ENCODE results near the gene SLX4IP.

SLX4IP gene

DNA sequence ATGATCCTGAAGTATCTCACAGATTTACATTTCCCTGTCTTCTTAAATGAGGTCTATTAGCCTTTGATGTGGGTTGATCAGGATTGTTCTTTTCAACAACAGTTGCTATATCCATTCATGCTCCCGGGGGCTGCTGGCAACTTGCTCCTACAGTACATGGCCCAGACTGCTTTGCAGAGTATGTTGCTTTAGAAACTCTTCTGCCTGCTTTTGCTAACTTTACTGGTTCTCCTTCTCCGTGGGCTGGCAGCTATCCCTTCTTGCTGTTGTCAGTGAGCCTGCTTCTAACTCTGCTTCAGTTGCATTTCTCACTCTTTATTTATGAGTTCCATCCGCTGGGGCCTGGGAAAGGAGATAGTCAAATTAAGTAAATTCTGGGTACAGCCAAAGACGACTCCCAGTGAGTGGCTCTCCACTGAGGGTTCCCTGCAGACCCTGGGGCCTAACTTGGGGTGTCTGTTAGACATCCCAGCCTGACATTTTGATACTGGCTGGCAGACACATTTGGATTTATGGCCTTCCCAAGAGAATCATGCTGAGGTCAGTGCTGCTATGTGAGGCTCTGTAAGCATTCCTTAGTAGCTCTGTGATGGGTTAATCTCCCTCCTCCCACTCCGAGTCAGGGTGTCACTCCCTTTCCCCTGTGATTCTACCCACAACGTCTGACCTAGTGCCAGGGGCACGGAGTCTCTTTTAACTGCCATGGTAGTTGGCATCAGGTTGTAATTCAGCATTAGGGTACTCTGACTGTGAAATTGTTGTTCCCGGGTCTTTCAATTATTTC, 73.6 kb downstream of the SLX4IP start:
- peak; percentile 65 for DNase-seq (ENCODE audit: low read depth)
- H3K4me3 ChIP-seq (replicated peaks; ENCODE audit: low read depth, low read length) = no peak overlapping the region
- TF ChIP-seq, protein P1, sequence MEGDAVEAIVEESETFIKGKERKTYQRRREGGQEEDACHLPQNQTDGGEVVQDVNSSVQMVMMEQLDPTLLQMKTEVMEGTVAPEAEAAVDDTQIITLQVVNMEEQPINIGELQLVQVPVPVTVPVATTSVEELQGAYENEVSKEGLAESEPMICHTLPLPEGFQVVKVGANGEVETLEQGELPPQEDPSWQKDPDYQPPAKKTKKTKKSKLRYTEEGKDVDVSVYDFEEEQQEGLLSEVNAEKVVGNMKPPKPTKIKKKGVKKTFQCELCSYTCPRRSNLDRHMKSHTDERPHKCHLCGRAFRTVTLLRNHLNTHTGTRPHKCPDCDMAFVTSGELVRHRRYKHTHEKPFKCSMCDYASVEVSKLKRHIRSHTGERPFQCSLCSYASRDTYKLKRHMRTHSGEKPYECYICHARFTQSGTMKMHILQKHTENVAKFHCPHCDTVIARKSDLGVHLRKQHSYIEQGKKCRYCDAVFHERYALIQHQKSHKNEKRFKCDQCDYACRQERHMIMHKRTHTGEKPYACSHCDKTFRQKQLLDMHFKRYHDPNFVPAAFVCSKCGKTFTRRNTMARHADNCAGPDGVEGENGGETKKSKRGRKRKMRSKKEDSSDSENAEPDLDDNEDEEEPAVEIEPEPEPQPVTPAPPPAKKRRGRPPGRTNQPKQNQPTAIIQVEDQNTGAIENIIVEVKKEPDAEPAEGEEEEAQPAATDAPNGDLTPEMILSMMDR (IDR thresholded peaks at IDR 0.05; ENCODE audit: low read length, missing control alignments) = no peak

DNA sequence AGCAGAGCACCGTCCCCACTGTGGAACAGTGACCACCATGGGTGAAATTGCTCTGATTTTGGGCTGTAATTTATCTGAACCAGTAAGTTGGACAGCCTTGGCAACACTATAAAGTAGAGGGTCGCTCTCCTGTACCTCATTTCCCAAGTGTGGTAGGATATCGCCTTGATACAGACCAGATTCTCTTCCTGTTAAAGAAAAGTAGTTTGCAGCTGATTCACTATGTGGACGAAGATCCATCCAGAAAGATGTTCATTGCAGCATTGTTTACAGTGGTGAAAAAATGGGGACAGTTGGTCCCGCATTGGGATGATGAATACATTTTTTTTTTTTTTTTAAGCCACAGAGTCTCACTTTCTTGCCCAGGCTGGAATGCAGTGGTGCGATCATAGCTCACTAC, 74.3 kb downstream of the SLX4IP start:
- DNase-seq (ENCODE audit: low read depth) = no peak
- H3K4me3 ChIP-seq (replicated peaks; ENCODE audit: low read depth, low read length) = no peak overlapping the region
- TF ChIP-seq, protein P1 (IDR thresholded peaks at IDR 0.05; ENCODE audit: low read length, missing control alignments) = no peak

DNA sequence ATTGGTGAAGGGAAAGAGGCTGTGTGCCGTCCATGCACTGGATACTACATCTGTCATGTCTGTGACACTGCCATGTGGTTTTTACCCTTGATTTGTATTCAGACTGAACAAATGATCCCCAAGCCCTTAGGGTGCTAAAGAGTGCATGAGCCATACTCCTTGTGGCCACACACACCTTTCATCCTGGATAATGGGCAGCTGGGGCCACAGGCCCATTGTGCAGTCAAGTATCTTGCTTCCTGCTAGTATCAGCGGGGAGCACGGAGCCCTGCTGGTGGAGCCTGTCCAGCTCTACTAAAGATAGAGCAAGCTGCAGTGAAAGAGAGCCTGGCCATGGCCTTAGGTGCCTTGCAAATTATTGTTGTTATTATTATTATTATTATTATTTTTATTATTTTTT, 75.1 kb downstream of the SLX4IP start:
- no peak overlapping the region for H3K4me3 ChIP-seq (replicated peaks; ENCODE audit: low read depth, low read length)
- DNase-seq (ENCODE audit: low read depth) = no peak
- TF ChIP-seq, protein P1 (IDR thresholded peaks at IDR 0.05; ENCODE audit: low read length, missing control alignments) = no peak

DNA sequence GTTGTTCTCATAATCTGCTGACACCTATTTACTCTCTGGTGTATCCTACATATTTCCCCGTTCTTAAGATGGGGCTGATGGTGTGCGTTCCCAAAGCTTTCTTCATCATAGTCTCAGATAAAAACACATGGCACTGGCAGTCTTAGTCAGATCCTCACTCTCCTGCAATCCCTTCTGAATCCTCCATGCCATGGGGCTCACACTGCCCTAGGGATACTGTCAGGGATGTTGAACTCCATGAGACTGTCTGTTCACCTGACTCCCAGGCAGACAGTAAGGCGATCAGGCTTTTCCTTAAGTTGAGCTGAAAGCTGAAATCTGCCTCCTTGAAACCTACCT, 76.0 kb downstream of the SLX4IP start:
- DNase-seq (ENCODE audit: low read depth) = no peak
- TF ChIP-seq, protein P1 (IDR thresholded peaks at IDR 0.05; ENCODE audit: low read length, missing control alignments) = no peak
- peak overlapping the region; percentile 28 for H3K4me3 ChIP-seq (replicated peaks; ENCODE audit: low read depth, low read length)

DNA sequence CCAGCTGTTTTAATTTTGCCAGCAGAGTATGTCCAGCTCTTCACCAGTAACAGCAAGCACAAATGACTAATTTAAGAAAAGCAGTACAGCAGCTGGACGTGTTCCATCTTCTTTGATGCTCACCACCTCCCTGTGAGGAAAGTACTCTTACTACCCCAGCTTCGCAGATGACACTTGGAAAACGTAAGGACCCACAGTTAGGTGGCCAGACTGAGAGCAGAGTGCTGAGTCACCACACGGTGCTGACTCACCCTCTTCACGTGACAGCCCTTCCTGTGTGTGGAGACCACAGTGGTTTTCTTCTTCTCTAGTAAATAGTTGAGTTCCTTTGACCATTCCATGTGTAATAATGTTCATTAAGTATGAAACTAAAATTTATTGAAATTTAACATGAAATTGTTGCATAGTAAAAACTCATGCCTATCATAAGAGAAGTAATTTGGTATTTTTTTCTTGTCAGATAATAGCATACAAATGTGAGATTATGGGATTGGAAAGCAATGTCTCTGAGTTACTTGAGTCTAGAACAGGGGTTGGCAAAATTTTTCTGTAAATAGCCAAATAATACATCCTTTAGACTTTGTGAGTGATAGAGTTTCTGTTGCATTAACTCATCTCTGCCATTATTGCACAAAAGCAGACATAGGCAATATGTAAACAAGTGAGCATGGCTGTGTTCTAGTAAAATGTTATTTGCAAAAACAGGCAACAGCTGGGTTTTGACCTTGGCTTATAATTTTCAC, 76.6 kb downstream of the SLX4IP start:
- peak; percentile 97 for DNase-seq (ENCODE audit: low read depth)
- peak overlapping the region; percentile 28 for H3K4me3 ChIP-seq (replicated peaks; ENCODE audit: low read depth, low read length)

DNA sequence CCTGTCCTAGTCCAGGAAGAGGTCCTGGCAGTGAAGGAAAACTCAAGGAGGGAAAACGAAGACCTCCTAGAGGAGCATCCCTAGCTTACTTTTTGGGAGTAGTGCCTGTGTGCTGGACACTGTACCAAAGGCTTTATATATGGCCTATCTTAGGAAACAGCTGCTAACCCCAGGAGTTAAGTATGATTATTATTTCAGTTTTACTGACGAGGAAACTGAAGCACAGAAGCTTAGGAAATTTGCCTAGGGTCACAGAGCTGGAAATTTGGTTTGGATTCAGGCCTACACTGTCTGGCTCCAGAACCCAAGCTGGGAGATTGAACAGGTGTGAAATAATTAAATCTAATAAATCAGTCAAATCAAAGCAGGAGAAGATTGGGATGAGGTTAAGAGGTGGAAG, 78.0 kb downstream of the SLX4IP start:
- TF ChIP-seq, protein P1 (IDR thresholded peaks at IDR 0.05; ENCODE audit: low read length, missing control alignments) = no peak
- no peak for DNase-seq (ENCODE audit: low read depth)
- no peak overlapping the region for H3K4me3 ChIP-seq (replicated peaks; ENCODE audit: low read depth, low read length)

More for the DNA sequence above, 76.6 kb downstream of the SLX4IP start:
- TF ChIP-seq, protein P1 (IDR thresholded peaks at IDR 0.05; ENCODE audit: low read length, missing control alignments) = no peak

Measured in fibroblast of pulmonary artery (primary cell).